ENCODE measurements around the gene GCSH.

GCSH gene

DNA sequence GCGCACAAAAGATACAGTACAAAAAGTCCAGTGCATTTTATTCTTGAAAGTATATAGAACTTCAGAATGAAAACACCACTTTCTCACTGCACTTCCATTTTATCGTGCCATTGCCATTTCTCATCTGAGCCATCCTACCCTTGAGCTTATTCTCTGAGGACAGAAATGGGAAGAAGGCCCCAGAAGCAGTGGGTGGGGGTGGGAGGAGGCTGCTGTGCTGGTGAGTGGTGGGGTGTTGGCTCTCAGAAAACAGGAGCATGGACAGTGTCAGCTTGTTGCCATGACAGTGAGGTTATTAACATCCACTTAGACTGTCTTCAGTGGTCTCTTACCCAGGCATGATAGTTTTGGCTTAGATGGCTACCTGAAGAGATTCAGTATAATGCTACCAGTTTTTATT lies 56.1 kb downstream of the GCSH start:
- DNase-seq, result no peak

DNA sequence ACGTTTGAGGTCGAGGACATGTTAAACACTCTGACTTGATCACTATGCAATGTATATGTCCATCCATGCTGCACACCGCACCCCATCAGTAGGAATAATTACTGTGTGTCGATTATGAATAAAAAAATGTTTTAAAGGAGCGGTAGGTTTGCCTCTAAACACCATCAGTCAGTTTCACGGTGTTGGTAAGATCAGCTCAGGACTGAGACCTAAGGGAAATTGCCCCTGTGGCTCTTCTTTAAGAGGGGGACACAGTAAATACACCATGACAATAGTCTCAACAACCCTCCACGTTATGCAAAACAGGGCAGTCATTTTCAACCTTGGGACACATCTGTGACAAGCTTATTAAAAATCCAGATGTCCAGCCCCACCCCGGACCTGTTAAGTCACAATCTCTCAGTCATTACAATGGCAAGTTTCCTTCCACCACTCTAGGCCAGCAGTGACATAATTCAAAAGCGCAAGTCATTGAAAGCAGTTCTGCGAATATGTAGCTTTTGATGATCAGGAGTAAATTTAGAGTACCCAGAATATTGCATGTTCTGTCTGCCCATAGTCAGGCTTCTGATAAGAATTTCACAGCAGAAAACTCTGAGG lies 59.3 kb downstream of the GCSH start:
- DNase-seq, result no peak

- no peak for DNase-seq
These were observed 60.0 kb downstream of the GCSH start for GRCh38 chr16:81035975-81036750.

DNA sequence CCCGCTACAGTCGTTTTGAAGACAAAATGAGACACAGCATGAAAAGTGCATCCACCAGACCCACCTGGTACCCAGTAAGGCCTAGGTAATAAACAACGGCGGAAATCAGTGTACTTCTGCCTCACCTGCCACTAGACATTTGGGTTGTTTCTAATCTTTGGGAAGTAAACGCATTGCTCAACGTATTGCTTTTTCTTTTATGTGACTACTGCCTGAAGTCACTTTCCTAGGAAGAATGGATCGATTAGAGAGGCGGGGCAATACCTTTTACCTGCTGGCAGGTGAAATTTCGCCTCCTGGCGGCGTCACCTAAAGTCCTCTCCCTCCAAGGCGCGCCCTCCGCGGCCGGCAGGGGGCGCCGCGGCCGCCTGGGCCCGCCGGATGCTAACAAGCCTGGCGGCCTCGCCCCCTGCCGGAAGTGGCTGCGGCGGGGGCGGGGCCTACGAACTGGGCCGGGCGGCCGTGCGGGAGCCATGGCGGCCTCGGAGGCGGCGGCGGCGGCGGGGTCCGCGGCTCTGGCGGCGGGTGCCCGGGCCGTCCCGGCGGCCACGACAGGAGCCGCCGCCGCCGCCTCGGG lies 60.7 kb downstream of the GCSH start, which contains the start of gene ATMIN:
TSS of gene ATMIN (plus strand) at position 445 of the 577 bp plus-strand sequence. CDS start at position 474, 29 bp downstream.
- DNase-seq, result no peak
